GM23338 (cell line): ENCODE measurements around the gene MRO. TPM values are rescaled to one million over a fixed set of nuclear protein-coding genes. Genes with fewer than 3 reads are reported as not detected.

Experiments
- ATAC-seq: fragments of 200-7000 bp; cut with Tn5 transposase; 3 replicates; pipeline ENCODE4 v1.9.1; 2020
- DNase-seq: peaks from one replicate; pipeline ENCODE4 v3.0.0-alpha.2; 2015; ENCODE audit warnings: low spot score
- H2AFZ ChIP-seq: fragments of 200-600 bp; sonication (generic); 2 replicates; pipeline ENCODE4 v1.8.0; 2016; ENCODE audit warnings: antibody characterized with exemption, mild to moderate bottlenecking, moderate library complexity
- H3F3A ChIP-seq: fragments of 200-600 bp; sonication (generic); replicated peaks from 2 replicates; pipeline ENCODE4 v1.8.0; 2017; ENCODE audit warnings: antibody characterized with exemption, mixed run types, low read depth
- H3K27ac ChIP-seq: fragments of 200-600 bp; sonication (generic); 2 replicates; pipeline ENCODE4 v1.6.1; 2016; ENCODE audit warnings: low read depth
- H3K27me3 ChIP-seq: fragments of 200-600 bp; sonication (generic); 2 replicates; pipeline ENCODE4 v1.8.0; 2016; ENCODE audit warnings: mild to moderate bottlenecking, mixed run types, moderate library complexity; ENCODE audit not compliant: insufficient read depth
- H3K36me3 ChIP-seq: fragments of 200-600 bp; sonication (generic); 2 replicates; pipeline ENCODE4 v1.8.0; 2016; ENCODE audit warnings: mild to moderate bottlenecking; ENCODE audit not compliant: insufficient read depth
- H3K4me1 ChIP-seq: fragments of 200-600 bp; sonication (generic); 2 replicates; pipeline ENCODE4 v1.8.0; 2016; ENCODE audit warnings: mild to moderate bottlenecking, moderate library complexity; ENCODE audit not compliant: insufficient read depth
- H3K4me2 ChIP-seq: fragments of 200-600 bp; sonication (generic); 2 replicates; pipeline ENCODE4 v1.7.1; 2017; ENCODE audit warnings: mixed run types
- H3K4me3 ChIP-seq: fragments of 200-600 bp; sonication (generic); 2 replicates; pipeline ENCODE4 v1.6.1; 2016; ENCODE audit warnings: mixed run types
- H3K79me2 ChIP-seq: fragments of 200-600 bp; sonication (generic); replicated peaks from 2 replicates; pipeline ENCODE4 v1.8.0; 2017; ENCODE audit warnings: mild to moderate bottlenecking; ENCODE audit not compliant: insufficient read depth
- H3K9me2 ChIP-seq: fragments of 200-600 bp; sonication (generic); 2 replicates; pipeline ENCODE4 v1.8.0; 2017; ENCODE audit not compliant: insufficient read depth
- H4K20me1 ChIP-seq: fragments of 200-600 bp; sonication (generic); replicated peaks from 2 replicates; pipeline ENCODE4 v1.8.0; 2017; ENCODE audit warnings: mild to moderate bottlenecking; ENCODE audit not compliant: insufficient read depth
- H3K27ac Mint-ChIP-seq: 2 replicates; pipeline ENCODE4 v1.8.0; 2020; ENCODE audit warnings: inconsistent platforms, mild to moderate bottlenecking, moderate library complexity, mixed read lengths
- H3K27me3 Mint-ChIP-seq: 3 replicates; pipeline ENCODE4 v1.8.0; 2022; ENCODE audit warnings: low read depth, mild to moderate bottlenecking, moderate library complexity, mixed read lengths, inconsistent platforms; ENCODE audit not compliant: insufficient read depth, poor library complexity
- H3K36me3 Mint-ChIP-seq: 3 replicates; pipeline ENCODE4 v1.8.0; 2021; ENCODE audit warnings: low read depth, mild to moderate bottlenecking, inconsistent platforms, moderate library complexity, mixed read lengths
- H3K4me1 Mint-ChIP-seq: 3 replicates; pipeline ENCODE4 v1.8.0; 2020; ENCODE audit warnings: mild to moderate bottlenecking, inconsistent platforms, mixed read lengths
- H3K4me3 Mint-ChIP-seq: 3 replicates; pipeline ENCODE4 v1.8.0; 2021; ENCODE audit warnings: moderate library complexity, mild to moderate bottlenecking, inconsistent platforms, mixed read lengths
- H3K9me3 Mint-ChIP-seq: 3 replicates; pipeline ENCODE4 v1.8.0; 2020; ENCODE audit warnings: moderate library complexity, mild to moderate bottlenecking, inconsistent platforms, mixed read lengths
- CREB1 ChIP-seq: fragments of 250-450 bp; sonication (Bioruptor Pico); IDR thresholded peaks from 2 replicates; pipeline ENCODE4 v1.5.0; 2020; ENCODE audit warnings: low read depth, mild to moderate bottlenecking, moderate library complexity
- polyA plus RNA-seq: library from polyadenylated mRNA; unstranded; fragments of >200 nt; fragmentation: Nextera tagmentation; extraction: Ambion mirVana; gene quantifications from 2 replicates; pipeline ENCODE4 v1.2.1, GENCODE V29; 2016
- total RNA-seq: library from RNA; depleted of rRNA; stranded (reverse); fragments of >200 nt; shearing (Covaris generic); gene quantifications from 2 replicates; pipeline ENCODE4 v1.2.3, GENCODE V29; 2014
- TF ChIP-seq, protein P1 (sequence below): IDR thresholded peaks from 2 replicates; pipeline ENCODE4 v1.6.1; 2016; ENCODE audit warnings: antibody characterized with exemption
- TF ChIP-seq, protein P2 (sequence below): fragments of 250-450 bp; sonication (Bioruptor Pico); IDR thresholded peaks from 2 replicates; pipeline ENCODE4 v1.5.0; 2020; ENCODE audit warnings: mild to moderate bottlenecking, moderate library complexity

Gene MRO
- total and polyA plus RNA-seq, 2 experiments from 2014 or later, result 0.78 to 0.80 TPM

- ATAC-seq (no peak), DNase-seq (no peak)
- peak overlapping the region; percentile 74 for H2AFZ ChIP-seq
- H3F3A ChIP-seq, result no peaks in the 10 kb centered on the region
- H3K27ac ChIP-seq, result no peak overlapping the region
- Mint-ChIP-seq H3K36me3 (peaks cover 14% of the 10 kb centered on the region), H3K4me1 (peaks cover 19% of the 10 kb centered on the region), H3K9me3 (peaks cover 16% of the 10 kb centered on the region), H3K27ac (no peak overlapping the region), H3K27me3 (peaks cover 10% of the 10 kb centered on the region), H3K4me3 (no peak overlapping the region)
- peaks cover 10% of the 10 kb centered on the region for H3K4me1 ChIP-seq
- TF ChIP-seq, protein P1, sequence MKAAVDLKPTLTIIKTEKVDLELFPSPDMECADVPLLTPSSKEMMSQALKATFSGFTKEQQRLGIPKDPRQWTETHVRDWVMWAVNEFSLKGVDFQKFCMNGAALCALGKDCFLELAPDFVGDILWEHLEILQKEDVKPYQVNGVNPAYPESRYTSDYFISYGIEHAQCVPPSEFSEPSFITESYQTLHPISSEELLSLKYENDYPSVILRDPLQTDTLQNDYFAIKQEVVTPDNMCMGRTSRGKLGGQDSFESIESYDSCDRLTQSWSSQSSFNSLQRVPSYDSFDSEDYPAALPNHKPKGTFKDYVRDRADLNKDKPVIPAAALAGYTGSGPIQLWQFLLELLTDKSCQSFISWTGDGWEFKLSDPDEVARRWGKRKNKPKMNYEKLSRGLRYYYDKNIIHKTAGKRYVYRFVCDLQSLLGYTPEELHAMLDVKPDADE, result no peak
- no peak for TF ChIP-seq CREB1
- TF ChIP-seq, protein P2, sequence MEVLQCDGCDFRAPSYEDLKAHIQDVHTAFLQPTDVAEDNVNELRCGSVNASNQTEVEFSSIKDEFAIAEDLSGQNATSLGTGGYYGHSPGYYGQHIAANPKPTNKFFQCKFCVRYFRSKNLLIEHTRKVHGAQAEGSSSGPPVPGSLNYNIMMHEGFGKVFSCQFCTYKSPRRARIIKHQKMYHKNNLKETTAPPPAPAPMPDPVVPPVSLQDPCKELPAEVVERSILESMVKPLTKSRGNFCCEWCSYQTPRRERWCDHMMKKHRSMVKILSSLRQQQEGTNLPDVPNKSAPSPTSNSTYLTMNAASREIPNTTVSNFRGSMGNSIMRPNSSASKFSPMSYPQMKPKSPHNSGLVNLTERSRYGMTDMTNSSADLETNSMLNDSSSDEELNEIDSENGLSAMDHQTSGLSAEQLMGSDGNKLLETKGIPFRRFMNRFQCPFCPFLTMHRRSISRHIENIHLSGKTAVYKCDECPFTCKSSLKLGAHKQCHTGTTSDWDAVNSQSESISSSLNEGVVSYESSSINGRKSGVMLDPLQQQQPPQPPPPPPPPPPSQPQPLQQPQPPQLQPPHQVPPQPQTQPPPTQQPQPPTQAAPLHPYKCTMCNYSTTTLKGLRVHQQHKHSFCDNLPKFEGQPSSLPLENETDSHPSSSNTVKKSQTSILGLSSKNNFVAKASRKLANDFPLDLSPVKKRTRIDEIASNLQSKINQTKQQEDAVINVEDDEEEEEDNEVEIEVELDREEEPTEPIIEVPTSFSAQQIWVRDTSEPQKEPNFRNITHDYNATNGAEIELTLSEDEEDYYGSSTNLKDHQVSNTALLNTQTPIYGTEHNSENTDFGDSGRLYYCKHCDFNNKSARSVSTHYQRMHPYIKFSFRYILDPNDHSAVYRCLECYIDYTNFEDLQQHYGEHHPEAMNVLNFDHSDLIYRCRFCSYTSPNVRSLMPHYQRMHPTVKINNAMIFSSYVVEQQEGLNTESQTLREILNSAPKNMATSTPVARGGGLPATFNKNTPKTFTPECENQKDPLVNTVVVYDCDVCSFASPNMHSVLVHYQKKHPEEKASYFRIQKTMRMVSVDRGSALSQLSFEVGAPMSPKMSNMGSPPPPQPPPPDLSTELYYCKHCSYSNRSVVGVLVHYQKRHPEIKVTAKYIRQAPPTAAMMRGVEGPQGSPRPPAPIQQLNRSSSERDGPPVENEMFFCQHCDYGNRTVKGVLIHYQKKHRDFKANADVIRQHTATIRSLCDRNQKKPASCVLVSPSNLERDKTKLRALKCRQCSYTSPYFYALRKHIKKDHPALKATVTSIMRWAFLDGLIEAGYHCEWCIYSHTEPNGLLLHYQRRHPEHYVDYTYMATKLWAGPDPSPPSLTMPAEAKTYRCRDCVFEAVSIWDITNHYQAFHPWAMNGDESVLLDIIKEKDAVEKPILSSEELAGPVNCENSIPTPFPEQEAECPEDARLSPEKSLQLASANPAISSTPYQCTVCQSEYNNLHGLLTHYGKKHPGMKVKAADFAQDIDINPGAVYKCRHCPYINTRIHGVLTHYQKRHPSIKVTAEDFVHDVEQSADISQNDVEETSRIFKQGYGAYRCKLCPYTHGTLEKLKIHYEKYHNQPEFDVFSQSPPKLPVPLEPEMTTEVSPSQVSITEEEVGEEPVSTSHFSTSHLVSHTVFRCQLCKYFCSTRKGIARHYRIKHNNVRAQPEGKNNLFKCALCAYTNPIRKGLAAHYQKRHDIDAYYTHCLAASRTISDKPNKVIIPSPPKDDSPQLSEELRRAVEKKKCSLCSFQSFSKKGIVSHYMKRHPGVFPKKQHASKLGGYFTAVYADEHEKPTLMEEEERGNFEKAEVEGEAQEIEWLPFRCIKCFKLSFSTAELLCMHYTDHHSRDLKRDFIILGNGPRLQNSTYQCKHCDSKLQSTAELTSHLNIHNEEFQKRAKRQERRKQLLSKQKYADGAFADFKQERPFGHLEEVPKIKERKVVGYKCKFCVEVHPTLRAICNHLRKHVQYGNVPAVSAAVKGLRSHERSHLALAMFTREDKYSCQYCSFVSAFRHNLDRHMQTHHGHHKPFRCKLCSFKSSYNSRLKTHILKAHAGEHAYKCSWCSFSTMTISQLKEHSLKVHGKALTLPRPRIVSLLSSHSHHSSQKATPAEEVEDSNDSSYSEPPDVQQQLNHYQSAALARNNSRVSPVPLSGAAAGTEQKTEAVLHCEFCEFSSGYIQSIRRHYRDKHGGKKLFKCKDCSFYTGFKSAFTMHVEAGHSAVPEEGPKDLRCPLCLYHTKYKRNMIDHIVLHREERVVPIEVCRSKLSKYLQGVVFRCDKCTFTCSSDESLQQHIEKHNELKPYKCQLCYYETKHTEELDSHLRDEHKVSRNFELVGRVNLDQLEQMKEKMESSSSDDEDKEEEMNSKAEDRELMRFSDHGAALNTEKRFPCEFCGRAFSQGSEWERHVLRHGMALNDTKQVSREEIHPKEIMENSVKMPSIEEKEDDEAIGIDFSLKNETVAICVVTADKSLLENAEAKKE (CRISPR knock-in tag), result no peak
- no peaks in the 10 kb centered on the region for H3K79me2 ChIP-seq
- H4K20me1 ChIP-seq, result no peaks in the 10 kb centered on the region
- H3K27me3 ChIP-seq, result no peaks in the 10 kb centered on the region
- no peak overlapping the region for H3K4me2 ChIP-seq
- H3K9me2 ChIP-seq, result peaks cover 8% of the 10 kb centered on the region; the same call in 1 of the 2 replicates
- H3K36me3 ChIP-seq, result no peaks in the 10 kb centered on the region
- no peak overlapping the region for H3K4me3 ChIP-seq
These were observed 70.4 kb downstream of the MRO start for GRCh38 chr18:50749421-50749820.
